G401.6 (cell line): Measurements from ENCODE around the gene RANBP3.

ENCODE experiments used
- FAIRE-seq: peaks from 2 replicates; lab custom pipeline; 2012; peaks lifted over from hg19 to GRCh38; lab: Jason Lieb, UNC

RANBP3 gene

DNA sequence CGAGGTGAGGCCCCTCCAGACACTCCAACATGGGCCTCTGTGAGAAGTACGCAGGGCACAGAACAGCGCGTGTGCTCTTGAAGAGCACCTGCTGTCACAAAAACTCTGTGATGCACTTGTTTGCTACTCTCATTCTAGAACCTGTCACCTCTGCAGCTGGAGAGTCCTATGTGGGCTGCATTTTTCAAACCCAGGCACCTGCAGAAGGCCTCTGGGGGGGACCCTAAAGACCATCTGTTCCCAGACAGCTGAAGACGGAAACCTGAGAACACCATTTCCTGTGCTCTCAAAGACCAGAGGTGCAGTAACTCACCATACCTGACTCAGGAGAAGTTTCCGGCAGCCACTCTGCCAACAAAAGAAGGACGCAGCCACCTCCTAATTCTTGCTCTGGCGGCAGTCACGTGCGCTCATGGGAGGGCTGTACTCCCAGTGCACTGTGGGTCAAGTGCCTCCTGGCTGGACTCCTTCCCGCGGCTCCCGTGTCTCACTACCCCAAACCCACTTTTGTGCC, 28.1 kb downstream of the RANBP3 start:
- no peak for FAIRE-seq

GRCh38 chr19:5948752-5949564, 29.0 kb downstream of the RANBP3 start:
- FAIRE-seq: no peak

- FAIRE-seq: no peak
Measured at GRCh38 chr19:5947435-5947834, 30.5 kb downstream of the RANBP3 start.

GRCh38 chr19:5943623-5944022, 34.3 kb downstream of the RANBP3 start:
- no peak for FAIRE-seq

DNA sequence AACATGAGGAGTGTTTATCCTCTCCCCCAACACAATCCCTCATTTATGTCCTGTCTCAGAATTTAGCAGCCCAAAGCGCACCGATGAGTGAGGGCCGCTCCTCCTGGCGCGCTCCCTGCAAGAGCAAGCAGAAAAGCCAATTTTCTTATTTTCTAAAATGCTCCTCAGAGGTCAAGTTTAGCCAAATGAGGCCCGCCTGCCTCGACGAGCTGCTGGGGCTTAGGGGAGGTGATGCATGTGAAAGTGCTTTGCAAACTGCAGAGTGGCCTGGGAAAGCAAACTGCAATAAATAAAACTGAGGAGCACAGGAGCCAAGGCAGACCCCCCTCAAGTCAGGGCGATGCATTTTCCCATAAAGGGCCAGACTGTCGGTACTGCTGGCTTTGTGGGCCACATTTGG, 34.9 kb downstream of the RANBP3 start:
- FAIRE-seq: no peak

- FAIRE-seq: no peak
Measured at GRCh38 chr19:5941673-5942072, 36.3 kb downstream of the RANBP3 start.

- FAIRE-seq: no peak
Measured at GRCh38 chr19:5940260-5941208, 37.4 kb downstream of the RANBP3 start.

DNA sequence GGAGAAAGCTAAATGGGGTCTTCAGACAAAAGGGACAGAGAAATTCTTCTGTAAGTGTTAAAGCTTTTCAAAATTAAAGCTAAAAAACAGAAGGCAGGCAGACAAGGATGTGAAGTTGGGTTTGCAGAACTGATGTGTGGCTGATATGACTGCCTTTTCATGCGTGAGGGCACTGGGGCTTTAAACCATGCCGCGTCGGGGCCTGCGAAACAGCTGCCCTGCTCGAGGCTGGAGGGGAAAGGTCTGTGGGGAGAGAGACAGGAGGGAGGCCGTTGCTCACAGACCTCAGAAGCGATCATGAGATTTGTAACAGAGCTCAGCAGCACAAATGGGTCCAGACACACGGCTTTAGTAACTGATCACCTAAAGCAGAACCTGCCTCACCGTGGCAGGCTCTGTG, 40.4 kb downstream of the RANBP3 start:
- FAIRE-seq: no peak

DNA sequence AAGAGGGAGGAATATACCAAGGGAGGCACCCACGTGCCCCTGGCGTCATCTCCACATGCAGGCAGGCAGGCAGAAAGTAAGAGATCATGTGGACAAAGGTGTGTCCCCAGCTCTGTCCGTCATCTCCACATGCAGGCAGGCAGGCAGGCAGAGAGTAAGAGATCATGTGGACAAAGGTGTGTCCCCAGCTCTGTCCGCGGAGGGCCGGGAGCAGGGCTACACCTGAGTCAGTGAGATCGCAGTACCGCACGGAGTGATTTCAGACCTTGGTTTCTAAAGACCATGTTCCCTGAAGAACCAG, 41.7 kb downstream of the RANBP3 start:
- FAIRE-seq: no peak

GRCh38 chr19:5935473-5936291, 42.3 kb downstream of the RANBP3 start:
- FAIRE-seq: no peak

GRCh38 chr19:5934774-5935472, 43.0 kb downstream of the RANBP3 start:
- FAIRE-seq: no peak

DNA sequence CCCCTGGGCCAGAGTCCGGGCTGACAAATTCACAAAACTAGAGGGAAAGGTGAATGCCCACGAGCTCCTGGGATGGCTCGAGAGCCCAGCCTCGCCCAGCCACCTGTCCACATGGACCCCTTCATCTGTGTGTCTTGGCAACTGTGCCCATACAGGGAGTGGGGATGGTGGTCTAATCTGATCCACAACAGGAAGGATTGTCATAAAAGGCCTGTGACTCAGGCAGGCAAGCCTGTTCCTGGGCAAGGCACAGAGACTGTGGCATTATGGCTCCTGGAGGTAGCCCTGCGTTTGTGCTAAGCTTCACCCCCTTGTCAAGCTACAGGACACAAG, 43.9 kb downstream of the RANBP3 start:
- FAIRE-seq: no peak

- no peak for FAIRE-seq
Measured at GRCh38 chr19:5933391-5934068, 44.4 kb downstream of the RANBP3 start.

- FAIRE-seq: no peak
Measured at GRCh38 chr19:5932609-5933262, 45.2 kb downstream of the RANBP3 start.

- no peak for FAIRE-seq
Measured at GRCh38 chr19:5932146-5932545, 45.8 kb downstream of the RANBP3 start.

- no peak for FAIRE-seq
Measured at GRCh38 chr19:5931251-5931650, 46.7 kb downstream of the RANBP3 start.

GRCh38 chr19:5929625-5930024, 48.3 kb downstream of the RANBP3 start:
- no peak for FAIRE-seq

- no peak for FAIRE-seq
Measured at GRCh38 chr19:5929179-5929578, 48.8 kb downstream of the RANBP3 start.

DNA sequence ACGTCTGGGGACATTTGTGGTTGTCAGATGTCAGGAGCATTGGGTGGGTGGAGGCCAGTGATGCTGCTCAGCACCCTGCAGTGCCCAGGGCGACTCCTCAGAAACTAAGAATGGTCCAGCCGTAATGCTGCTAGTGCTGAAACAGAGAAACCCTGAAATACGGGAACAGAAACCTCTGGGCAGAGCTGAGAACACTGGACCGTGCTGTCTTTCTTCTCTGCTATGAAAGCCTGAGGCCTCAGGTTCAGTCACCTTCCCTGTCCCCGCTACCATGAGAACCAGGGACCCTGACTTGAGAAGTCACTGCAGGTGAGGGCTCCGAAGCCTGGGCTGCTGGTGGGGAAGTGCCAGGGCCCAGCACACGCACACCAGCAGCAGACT, 50.5 kb downstream of the RANBP3 start:
- no peak for FAIRE-seq

DNA sequence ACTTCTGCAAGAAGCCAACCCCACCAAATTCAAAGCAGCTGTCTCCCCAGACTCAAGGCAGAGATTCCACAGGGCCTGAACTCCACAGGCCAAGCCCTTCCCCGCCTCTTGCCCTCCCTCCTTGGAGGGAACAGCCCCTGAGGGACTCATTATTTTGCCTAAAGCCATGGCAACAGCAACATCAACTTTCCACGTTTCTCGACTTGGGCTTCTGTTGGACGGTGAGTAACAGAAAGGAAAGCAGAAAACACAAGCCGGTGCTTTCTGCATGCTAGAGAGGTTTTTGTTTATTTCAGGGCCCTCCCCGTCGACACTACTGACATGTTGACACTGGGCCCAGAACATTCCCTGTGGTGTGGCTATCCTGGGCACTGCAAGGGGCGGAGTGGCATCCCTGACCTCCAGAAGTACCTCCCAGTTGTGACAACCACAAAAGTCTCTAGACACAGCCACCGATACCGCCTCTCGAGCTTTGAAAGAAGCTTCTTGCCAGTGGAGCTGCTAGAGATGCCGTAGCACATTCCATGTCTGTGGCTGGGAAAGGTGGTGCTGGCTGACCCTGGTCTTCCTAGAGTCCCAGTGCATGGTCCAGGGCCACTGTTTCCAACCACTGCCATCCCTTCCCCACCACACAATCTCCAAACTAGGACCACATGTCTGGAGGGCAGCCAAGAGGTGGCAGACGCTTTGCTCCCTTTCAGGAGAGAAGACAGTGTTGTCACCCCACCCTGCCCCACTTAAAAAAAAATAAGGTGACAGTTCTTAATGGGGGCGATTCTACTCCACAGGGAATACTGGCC, 51.1 kb downstream of the RANBP3 start:
- no peak for FAIRE-seq
